RWPE2 (cell line): Measurements from ENCODE around the gene SLC10A3.

Experiments used
- ATAC-seq: fragments of 200-7000 bp; cut with Tn5 transposase; 3 replicates; pipeline ENCODE4 v1.9.1; 2021; ENCODE audit warnings: low read depth
- DNase-seq: peaks from one replicate; pipeline ENCODE4 v3.0.0-alpha.2; 2020; ENCODE audit warnings: low spot score
- H3K27ac ChIP-seq: fragments of 450-650 bp; 2 replicates; pipeline ENCODE4 v1.5.1; 2017; ENCODE audit warnings: mild to moderate bottlenecking; ENCODE audit not compliant: poor library complexity, severe bottlenecking
- H3K27me3 ChIP-seq: fragments of 250-450 bp; sonication (Bioruptor Pico); 2 replicates; pipeline ENCODE4 v1.5.1; 2021; ENCODE audit warnings: mild to moderate bottlenecking, moderate library complexity; ENCODE audit not compliant: insufficient read depth, poor library complexity, severe bottlenecking
- H3K36me3 ChIP-seq: fragments of 250-450 bp; sonication (Bioruptor Pico); 2 replicates; pipeline ENCODE4 v1.5.1; 2020; ENCODE audit warnings: low read depth, mild to moderate bottlenecking, moderate library complexity
- H3K4me1 ChIP-seq: fragments of 250-450 bp; sonication (Bioruptor Pico); 2 replicates; pipeline ENCODE4 v1.5.1; 2021; ENCODE audit warnings: mild to moderate bottlenecking, moderate library complexity; ENCODE audit not compliant: insufficient read depth, poor library complexity, severe bottlenecking
- H3K4me3 ChIP-seq: fragments of 250-450 bp; sonication (Bioruptor Pico); 2 replicates; pipeline ENCODE4 v1.5.1; 2021; ENCODE audit warnings: mild to moderate bottlenecking, moderate library complexity; ENCODE audit not compliant: severe bottlenecking
- H3K9me3 ChIP-seq: fragments of 250-450 bp; sonication (Bioruptor Pico); 2 replicates; pipeline ENCODE4 v1.5.1; 2021; ENCODE audit warnings: mild to moderate bottlenecking, moderate library complexity; ENCODE audit not compliant: severe bottlenecking
- CTCF ChIP-seq: fragments of 450-650 bp; IDR thresholded peaks from one replicate; pipeline ENCODE4 v1.5.1; 2017; ENCODE audit warnings: mild to moderate bottlenecking, moderate library complexity; ENCODE audit not compliant: poor library complexity, severe bottlenecking

SLC10A3 gene

GRCh38 chrX:154487518-154488290, 2.7 kb downstream of the SLC10A3 start:
- Histone ChIP-seq H3K9me3 (no peaks in the 10 kb centered on the region), H3K4me3 (no peak overlapping the region), H3K27me3 (no peaks in the 10 kb centered on the region), H3K27ac (peak overlapping the region; percentile 80), H3K4me1 (no peaks in the 10 kb centered on the region), H3K36me3 (peaks cover 32% of the 10 kb centered on the region)
- ATAC-seq: no peak
- DNase-seq: peak; percentile 36
- no peak for TF ChIP-seq CTCF

GRCh38 chrX:154486396-154487207, 3.8 kb downstream of the SLC10A3 start, which contains the start of gene UBL4A:
Gene UBL4A, minus strand, starts transcription at chrX:154486615. Its CDS starts 31 bp downstream, at chrX:154486584.
- no peaks in the 10 kb centered on the region for H3K27me3 ChIP-seq
- peak; percentile 64 for DNase-seq
- peak; percentile 33 for ATAC-seq
- H3K36me3 ChIP-seq: peaks cover 32% of the 10 kb centered on the region
- peak within 1 kb of the TSS; percentile 80 for H3K27ac ChIP-seq
- H3K9me3 ChIP-seq: no peaks in the 10 kb centered on the region
- TF ChIP-seq CTCF: no peak
- H3K4me3 ChIP-seq: peak within 1 kb of the TSS; percentile 64
- H3K4me1 ChIP-seq: no peaks in the 10 kb centered on the region

GRCh38 chrX:154486052-154486395, 4.4 kb downstream of the SLC10A3 start:
- H3K9me3 ChIP-seq: no peaks in the 10 kb centered on the region
- peak; percentile 38 for DNase-seq
- H3K27me3 ChIP-seq: no peaks in the 10 kb centered on the region
- ATAC-seq: no peak
- no peaks in the 10 kb centered on the region for H3K4me1 ChIP-seq
- H3K27ac ChIP-seq: peak overlapping the region; percentile 80
- peak overlapping the region; percentile 64 for H3K4me3 ChIP-seq
- H3K36me3 ChIP-seq: peaks cover 32% of the 10 kb centered on the region
- no peak for TF ChIP-seq CTCF

GRCh38 chrX:154485150-154486051, 5.0 kb downstream of the SLC10A3 start:
- no peak for TF ChIP-seq CTCF
- Histone ChIP-seq H3K36me3 (peaks cover 32% of the 10 kb centered on the region), H3K4me1 (no peaks in the 10 kb centered on the region), H3K27ac (peak overlapping the region; percentile 80), H3K4me3 (peak overlapping the region; percentile 64), H3K9me3 (no peaks in the 10 kb centered on the region), H3K27me3 (no peaks in the 10 kb centered on the region)
- ATAC-seq: no peak
- no peak for DNase-seq
